ENCODE data around the gene IPO7. TPM values are rescaled to one million over a fixed set of nuclear protein-coding genes. Genes with fewer than 3 reads are reported as not detected.
"Not testable (repeated sequence)": the region's sequence is repeated elsewhere in the genome, so short reads cannot be mapped to it uniquely, and the experiment has no call there.

IPO7 gene
- 84.7 TPM for polyA plus RNA-seq (2013, experiment 1 of 2; ENCODE audit: insufficient read length)
- polyA plus RNA-seq (2013, experiment 2 of 2; ENCODE audit: insufficient read length) = 98.2 TPM

- DNase-seq = peak; percentile 94
Measured at GRCh38 chr11:9384535-9385326, at the start of gene IPO7. Gene IPO7, plus strand, starts transcription at chr11:9384652. Its CDS starts 112 bp downstream, at chr11:9384764.

GRCh38 chr11:9341638-9342178 is 42.7 kb upstream of the IPO7 start:
- no peak for DNase-seq

GRCh38 chr11:9344061-9344680 is 40.3 kb upstream of the IPO7 start:
- no peak for DNase-seq

GRCh38 chr11:9347100-9347499 is 37.4 kb upstream of the IPO7 start:
- DNase-seq = no peak

- DNase-seq = not testable (repeated sequence)
Measured at GRCh38 chr11:9347779-9348178, 36.7 kb upstream of the IPO7 start.

GRCh38 chr11:9351321-9351881 is 33.1 kb upstream of the IPO7 start:
- DNase-seq = no peak

GRCh38 chr11:9357041-9357440 is 27.4 kb upstream of the IPO7 start:
- DNase-seq = no peak

GRCh38 chr11:9360862-9361622 is 23.4 kb upstream of the IPO7 start:
- DNase-seq = not testable (repeated sequence)

- peak; percentile 39 for DNase-seq
Measured at GRCh38 chr11:9362393-9362863, 22.0 kb upstream of the IPO7 start.

- peak; percentile 99 for DNase-seq
Measured at GRCh38 chr11:9363954-9364912, 20.2 kb upstream of the IPO7 start.

- no peak for DNase-seq
Measured at GRCh38 chr11:9367551-9367950, 16.9 kb upstream of the IPO7 start.

GRCh38 chr11:9377036-9377435 is 7.4 kb upstream of the IPO7 start:
- no peak for DNase-seq

GRCh38 chr11:9379041-9379440 is 5.4 kb upstream of the IPO7 start:
- no peak for DNase-seq

- DNase-seq = peak; percentile 48
Measured at GRCh38 chr11:9380773-9381172, 3.7 kb upstream of the IPO7 start.

GRCh38 chr11:9385327-9385899 is 961 bp downstream of the IPO7 start:
- DNase-seq = no peak

GRCh38 chr11:9386086-9386485 is 1.6 kb downstream of the IPO7 start:
- DNase-seq = no peak

GRCh38 chr11:9386901-9387300 is 2.4 kb downstream of the IPO7 start:
- no peak for DNase-seq

GRCh38 chr11:9396310-9396709 is 11.9 kb downstream of the IPO7 start:
- DNase-seq = peak; percentile 59

GRCh38 chr11:9396752-9397151 is 12.3 kb downstream of the IPO7 start:
- DNase-seq = no peak

- DNase-seq = no peak
Measured at GRCh38 chr11:9397746-9398680, 13.6 kb downstream of the IPO7 start.

Data from fibroblast of skin of back (primary cell).